ENCODE measurements around the gene SCNN1A. TPM values are rescaled to one million over a fixed set of nuclear protein-coding genes. Genes with fewer than 3 reads are reported as not detected.

SCNN1A gene
- total and polyA plus RNA-seq, 2 of the 13 experiments (the other 11 are each of a cell fraction or from before 2014, with no cell fraction given): 1.5 to 14.6 TPM

GRCh38 chr12:6335451-6336078 lies 39.8 kb downstream of the SCNN1A start (continued):
- no peak for TF ChIP-seq ZNF563 (CRISPR knock-in tag; IDR thresholded peaks at IDR 0.05)
- no peak for TF ChIP-seq BORCS8-MEF2B (CRISPR knock-in tag; IDR thresholded peaks at IDR 0.05)
- TF ChIP-seq MTF2 (CRISPR knock-in tag; IDR thresholded peaks at IDR 0.05; ENCODE audit: borderline replicate concordance): no peak
- TF ChIP-seq CEBPG (CRISPR knock-in tag; IDR thresholded peaks at IDR 0.05): no peak
- TF ChIP-seq ZNF33B (CRISPR knock-in tag; IDR thresholded peaks at IDR 0.05): no peak
- no peak for TF ChIP-seq CREB1 (IDR thresholded peaks at IDR 0.05)
- no peak for TF ChIP-seq CREB1 (CRISPR knock-in tag; IDR thresholded peaks at IDR 0.05)
- TF ChIP-seq NR2F6 (IDR thresholded peaks at IDR 0.05): peak; percentile 1; the same call in 1 of the 2 replicates
- peak; percentile 49; the same call in 1 of the 2 replicates for TF ChIP-seq NR2F6 (CRISPR knock-in tag; IDR thresholded peaks at IDR 0.05)
- peak; percentile 84 for TF ChIP-seq GABPB1 (CRISPR knock-in tag; IDR thresholded peaks at IDR 0.05)
- peak; percentile 89 for TF ChIP-seq ETV5 (CRISPR knock-in tag; IDR thresholded peaks at IDR 0.05; ENCODE audit: borderline replicate concordance)
- TF ChIP-seq STAT5B (CRISPR knock-in tag; IDR thresholded peaks at IDR 0.05): no peak
- TF ChIP-seq ZNF749 (CRISPR knock-in tag; IDR thresholded peaks at IDR 0.05; ENCODE audit: borderline replicate concordance): no peak
- no peak; the same call in 1 of the 2 replicates for TF ChIP-seq RXRA (CRISPR knock-in tag; IDR thresholded peaks at IDR 0.05)
- no peak for TF ChIP-seq ZNF382 (CRISPR knock-in tag; IDR thresholded peaks at IDR 0.05; ENCODE audit: borderline replicate concordance)
- TF ChIP-seq JARID2 (CRISPR knock-in tag; IDR thresholded peaks at IDR 0.05; ENCODE audit: insufficient replicate concordance): no peak
- no peak for TF ChIP-seq DNMT3B (CRISPR knock-in tag; conservative IDR thresholded peaks at IDR 0.05)
- TF ChIP-seq ARHGAP35 (CRISPR knock-in tag; IDR thresholded peaks at IDR 0.05; ENCODE audit: borderline replicate concordance): no peak
- no peak for TF ChIP-seq SIN3B (IDR thresholded peaks at IDR 0.05; ENCODE audit: low read length)
- no peak for TF ChIP-seq HNF4G (IDR thresholded peaks at IDR 0.05; ENCODE audit: borderline replicate concordance, low read depth, low read length)
- TF ChIP-seq HNF4G (CRISPR knock-in tag; IDR thresholded peaks at IDR 0.05; ENCODE audit: borderline replicate concordance, low read depth): no peak
- TF ChIP-seq ZNF414 (CRISPR knock-in tag; IDR thresholded peaks at IDR 0.05): peak; percentile 92
- peak; percentile 18; the same call in 1 of the 2 replicates for TF ChIP-seq SMAD3 (CRISPR knock-in tag; IDR thresholded peaks at IDR 0.05)
- no peak for TF ChIP-seq ZFP36L2 (CRISPR knock-in tag; IDR thresholded peaks at IDR 0.05)
- 0 out of 2 replicates have a peak, but pooled peaks have one; percentile 50 for TF ChIP-seq KLF12 (CRISPR knock-in tag; IDR thresholded peaks at IDR 0.05; ENCODE audit: borderline replicate concordance)
- peak; percentile 80; the same call in 1 of the 2 replicates for TF ChIP-seq CBFB (CRISPR knock-in tag; IDR thresholded peaks at IDR 0.05)
- TF ChIP-seq DZIP1 (CRISPR knock-in tag; IDR thresholded peaks at IDR 0.05): no peak
- no peak for TF ChIP-seq ZNF784 (CRISPR knock-in tag; IDR thresholded peaks at IDR 0.05; ENCODE audit: borderline replicate concordance)
- no peak for TF ChIP-seq ATF3 (CRISPR knock-in tag; IDR thresholded peaks at IDR 0.05)
- no peak for TF ChIP-seq ZNF557 (CRISPR knock-in tag; IDR thresholded peaks at IDR 0.05)

Measured in HepG2 (cell line).